Hindlimb muscle (tissue), 1 donor: ENCODE measurements around the gene AHDC1. TPM values are rescaled to one million over a fixed set of nuclear protein-coding genes. Genes with fewer than 3 reads are reported as not detected.
A peak's percentile ranks its signal among the peaks of the same experiment; 100 is the strongest.
"Not testable (repeated sequence)": the region's sequence is repeated elsewhere in the genome, so short reads cannot be mapped to it uniquely, and the experiment has no call there.

Source experiments
- DNase-seq: peaks from one replicate; pipeline ENCODE4 v3.0.0-alpha.2; 2013
- polyA plus RNA-seq: library from polyadenylated mRNA; unstranded; fragments of 120-200 nt; gene quantifications from one replicate; pipeline ENCODE4 v1.2.1, GENCODE V29; 2013; ENCODE audit not compliant: insufficient read length

AHDC1 gene
- 128 TPM for polyA plus RNA-seq

- peak; percentile 92 for DNase-seq
These were observed at the start of gene AHDC1 for GRCh38 chr1:27603681-27604578. Gene AHDC1 (minus strand): TSS chr1:27604144. CDS start chr1:27552115, 52,029 bp downstream.

- DNase-seq = no peak
These were observed 48.3 kb upstream of the AHDC1 start for GRCh38 chr1:27652111-27652864.

- DNase-seq = no peak
These were observed 46.7 kb upstream of the AHDC1 start for GRCh38 chr1:27650539-27651175.

GRCh38 chr1:27650171-27650538 is 46.2 kb upstream of the AHDC1 start:
- DNase-seq = no peak

- DNase-seq = no peak
These were observed 45.3 kb upstream of the AHDC1 start for GRCh38 chr1:27649306-27649635.

- DNase-seq = no peak
These were observed 44.8 kb upstream of the AHDC1 start for GRCh38 chr1:27648602-27649305.

GRCh38 chr1:27647328-27647727 is 43.4 kb upstream of the AHDC1 start:
- no peak for DNase-seq

GRCh38 chr1:27646676-27647075 is 42.7 kb upstream of the AHDC1 start:
- DNase-seq = no peak

GRCh38 chr1:27645071-27645415 is 41.1 kb upstream of the AHDC1 start:
- DNase-seq = no peak

GRCh38 chr1:27644369-27645070 is 40.6 kb upstream of the AHDC1 start:
- no peak for DNase-seq

- no peak for DNase-seq
These were observed 39.8 kb upstream of the AHDC1 start for GRCh38 chr1:27643600-27644368.

GRCh38 chr1:27640514-27640913 is 36.6 kb upstream of the AHDC1 start:
- not testable (repeated sequence) for DNase-seq

GRCh38 chr1:27638805-27639204 is 34.9 kb upstream of the AHDC1 start:
- no peak for DNase-seq

GRCh38 chr1:27638047-27638734 is 34.2 kb upstream of the AHDC1 start:
- no peak for DNase-seq

- no peak for DNase-seq
These were observed 31.6 kb upstream of the AHDC1 start for GRCh38 chr1:27635396-27636142.

GRCh38 chr1:27634985-27635367 is 31.0 kb upstream of the AHDC1 start, which contains the start of gene FGR:
Gene FGR (minus strand): TSS chr1:27635185. CDS start chr1:27623916, 11,269 bp downstream.
- no peak for DNase-seq

- peak; percentile 66 for DNase-seq
These were observed 30.4 kb upstream of the AHDC1 start for GRCh38 chr1:27634177-27634984.

- DNase-seq = no peak
These were observed 29.8 kb upstream of the AHDC1 start for GRCh38 chr1:27633640-27634176.

GRCh38 chr1:27633298-27633610 is 29.3 kb upstream of the AHDC1 start:
- no peak for DNase-seq
